ENCODE results near the gene USP40. TPM values are rescaled to one million over a fixed set of nuclear protein-coding genes. Genes with fewer than 3 reads are reported as not detected.

Gene USP40
- total RNA-seq, 1 donor from 2014 or later: 47.6 TPM

GRCh38 chr2:233487748-233488345 lies 78.7 kb downstream of the USP40 start:
- no peaks in the 10 kb centered on the region for H3K27me3 ChIP-seq
- H3K36me3 ChIP-seq: peaks cover 81% of the 10 kb centered on the region
- ATAC-seq (peak; percentile 24), DNase-seq (no peak)
- peaks cover 23% of the 10 kb centered on the region for H3K4me1 ChIP-seq
- no peaks in the 10 kb centered on the region for H3K9me3 ChIP-seq
- intact Hi-C loops (cut with DNase I): no loop called here
- no peak overlapping the region for H3K4me3 ChIP-seq
- no peak for TF ChIP-seq CTCF (IDR thresholded peaks at IDR 0.05)
- peak overlapping the region; percentile 79 for H3K27ac ChIP-seq

- peak; percentile 67 for DNase-seq
- H3K27me3 ChIP-seq: no peaks in the 10 kb centered on the region
- ATAC-seq: peak; percentile 74
- no peaks in the 10 kb centered on the region for H3K9me3 ChIP-seq
- intact Hi-C loops (cut with DNase I): no loop called here
- no peak for TF ChIP-seq CTCF (IDR thresholded peaks at IDR 0.05)
- peak overlapping the region; percentile 79 for H3K27ac ChIP-seq
- peaks cover 76% of the 10 kb centered on the region for H3K36me3 ChIP-seq
- H3K4me1 ChIP-seq: peaks cover 32% of the 10 kb centered on the region
- peak overlapping the region; percentile 8 for H3K4me3 ChIP-seq
Observed at GRCh38 chr2:233486778-233487552, 79.6 kb downstream of the USP40 start.

- no peak for DNase-seq
- peaks cover 71% of the 10 kb centered on the region for H3K36me3 ChIP-seq
- H3K4me3 ChIP-seq: peak overlapping the region; percentile 8
- ATAC-seq: no peak
- peaks cover 38% of the 10 kb centered on the region for H3K4me1 ChIP-seq
- H3K27ac ChIP-seq: peak overlapping the region; percentile 79
- intact Hi-C loops (cut with DNase I): no loop called here
- H3K9me3 ChIP-seq: no peaks in the 10 kb centered on the region
- H3K27me3 ChIP-seq: no peaks in the 10 kb centered on the region
- no peak for TF ChIP-seq CTCF (IDR thresholded peaks at IDR 0.05)
Observed at GRCh38 chr2:233486357-233486756, 80.2 kb downstream of the USP40 start.

GRCh38 chr2:233485726-233486125 lies 80.9 kb downstream of the USP40 start:
- ATAC-seq (no peak), DNase-seq (no peak)
- Histone ChIP-seq H3K4me1 (peaks cover 41% of the 10 kb centered on the region), H3K36me3 (peaks cover 64% of the 10 kb centered on the region), H3K4me3 (no peak overlapping the region), H3K27ac (peak overlapping the region; percentile 79), H3K27me3 (no peaks in the 10 kb centered on the region), H3K9me3 (no peaks in the 10 kb centered on the region)
- no peak for TF ChIP-seq CTCF (IDR thresholded peaks at IDR 0.05)
- intact Hi-C loops (cut with DNase I): no loop called here

GRCh38 chr2:233482616-233483015 lies 84.0 kb downstream of the USP40 start:
- Histone ChIP-seq H3K27me3 (no peaks in the 10 kb centered on the region), H3K4me3 (no peak overlapping the region), H3K9me3 (no peaks in the 10 kb centered on the region), H3K4me1 (peaks cover 32% of the 10 kb centered on the region), H3K27ac (peak overlapping the region; percentile 78), H3K36me3 (peaks cover 39% of the 10 kb centered on the region)
- intact Hi-C loops (cut with DNase I): no loop called here
- no peak for TF ChIP-seq CTCF (IDR thresholded peaks at IDR 0.05)
- ATAC-seq: no peak
- peak; percentile 64 for DNase-seq

All from upper lobe of right lung (tissue), 1 donor.